ENCODE data around the gene CPED1.
A peak's percentile ranks its signal among the peaks of the same experiment; 100 is the strongest.

- TF ChIP-seq CTCF (conservative IDR thresholded peaks at IDR 0.05; ENCODE audit: low read depth, low read length) (peak; percentile 65), EZH2 (IDR thresholded peaks at IDR 0.05; ENCODE audit: low read length, unreplicated experiment) (no peak)
These were observed 348.9 kb downstream of the CPED1 start for GRCh38 chr7:121337398-121337797.

All from PC-3 (cell line).